LNCAP (cell line): ENCODE data around the gene MFN1.

Source experiments
- TF ChIP-seq, protein P1 (sequence below): fragments of 450-650 bp; IDR thresholded peaks from 2 replicates; pipeline ENCODE4 v1.5.1; 2017; ENCODE audit warnings: mild to moderate bottlenecking

Gene MFN1

DNA sequence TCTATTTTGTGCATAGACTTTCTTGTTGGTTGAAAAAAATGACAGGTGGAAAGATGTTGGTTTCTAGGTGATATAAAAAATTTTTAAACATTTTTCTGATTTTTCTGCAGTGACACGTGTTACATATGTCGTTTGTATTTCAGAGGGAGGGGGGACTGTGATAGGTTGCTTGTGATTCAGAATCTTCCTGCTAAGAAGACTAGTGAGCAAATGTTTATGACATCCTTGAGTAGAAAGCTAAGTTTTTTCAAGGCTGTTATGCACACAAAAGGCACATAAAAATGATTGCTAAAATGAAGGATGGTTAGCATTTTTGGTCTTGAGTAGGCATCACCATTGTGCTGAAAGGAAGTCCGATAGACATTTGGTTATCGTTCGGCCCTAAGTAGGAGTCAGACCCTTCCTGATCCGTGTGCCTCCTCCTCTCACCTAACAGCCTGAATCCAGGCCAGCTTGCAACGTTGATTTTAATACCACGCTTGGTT, 23.2 kb upstream of the MFN1 start:
- TF ChIP-seq, protein P1, sequence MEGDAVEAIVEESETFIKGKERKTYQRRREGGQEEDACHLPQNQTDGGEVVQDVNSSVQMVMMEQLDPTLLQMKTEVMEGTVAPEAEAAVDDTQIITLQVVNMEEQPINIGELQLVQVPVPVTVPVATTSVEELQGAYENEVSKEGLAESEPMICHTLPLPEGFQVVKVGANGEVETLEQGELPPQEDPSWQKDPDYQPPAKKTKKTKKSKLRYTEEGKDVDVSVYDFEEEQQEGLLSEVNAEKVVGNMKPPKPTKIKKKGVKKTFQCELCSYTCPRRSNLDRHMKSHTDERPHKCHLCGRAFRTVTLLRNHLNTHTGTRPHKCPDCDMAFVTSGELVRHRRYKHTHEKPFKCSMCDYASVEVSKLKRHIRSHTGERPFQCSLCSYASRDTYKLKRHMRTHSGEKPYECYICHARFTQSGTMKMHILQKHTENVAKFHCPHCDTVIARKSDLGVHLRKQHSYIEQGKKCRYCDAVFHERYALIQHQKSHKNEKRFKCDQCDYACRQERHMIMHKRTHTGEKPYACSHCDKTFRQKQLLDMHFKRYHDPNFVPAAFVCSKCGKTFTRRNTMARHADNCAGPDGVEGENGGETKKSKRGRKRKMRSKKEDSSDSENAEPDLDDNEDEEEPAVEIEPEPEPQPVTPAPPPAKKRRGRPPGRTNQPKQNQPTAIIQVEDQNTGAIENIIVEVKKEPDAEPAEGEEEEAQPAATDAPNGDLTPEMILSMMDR, result no peak

DNA sequence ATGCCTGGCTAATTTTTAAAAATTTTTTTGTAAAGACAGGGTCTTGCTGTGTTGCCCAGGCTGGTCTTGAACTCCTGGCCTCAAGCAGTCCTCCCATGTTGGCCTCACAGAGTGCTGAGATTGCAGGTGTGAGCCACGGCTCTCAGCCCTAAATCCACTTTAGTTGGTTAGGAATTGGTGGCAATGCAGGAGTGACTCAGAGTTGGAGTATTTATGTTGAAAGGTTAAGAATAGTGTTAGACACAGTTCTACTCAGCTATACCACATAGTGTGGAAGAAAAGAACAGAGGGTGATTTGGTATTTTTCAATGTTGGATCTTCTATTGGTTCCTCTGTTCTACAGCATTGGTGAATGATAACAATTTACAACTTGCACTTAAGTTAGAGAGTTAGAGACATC, 17.1 kb upstream of the MFN1 start:
- TF ChIP-seq, protein P1, result no peak

DNA sequence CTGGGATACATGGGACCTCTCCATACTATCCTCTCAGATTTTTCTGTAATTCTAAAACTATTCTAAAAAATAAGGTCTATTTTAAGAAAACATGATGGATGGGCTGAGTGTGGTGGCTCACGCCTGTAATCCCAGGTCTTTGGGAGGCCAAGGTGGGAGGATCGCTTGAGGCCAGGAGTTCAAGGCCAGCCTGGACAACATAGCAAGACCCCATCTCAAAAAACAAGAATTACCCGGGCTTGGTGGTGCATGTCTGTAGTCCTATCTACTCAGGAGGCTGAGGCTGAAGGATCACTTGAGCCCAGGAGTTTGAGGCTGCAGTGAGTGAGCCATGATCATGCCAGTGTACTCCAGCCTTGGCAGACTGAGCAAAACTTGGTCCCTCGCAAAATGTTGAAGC, 15.3 kb upstream of the MFN1 start:
- TF ChIP-seq, protein P1, result no peak

DNA sequence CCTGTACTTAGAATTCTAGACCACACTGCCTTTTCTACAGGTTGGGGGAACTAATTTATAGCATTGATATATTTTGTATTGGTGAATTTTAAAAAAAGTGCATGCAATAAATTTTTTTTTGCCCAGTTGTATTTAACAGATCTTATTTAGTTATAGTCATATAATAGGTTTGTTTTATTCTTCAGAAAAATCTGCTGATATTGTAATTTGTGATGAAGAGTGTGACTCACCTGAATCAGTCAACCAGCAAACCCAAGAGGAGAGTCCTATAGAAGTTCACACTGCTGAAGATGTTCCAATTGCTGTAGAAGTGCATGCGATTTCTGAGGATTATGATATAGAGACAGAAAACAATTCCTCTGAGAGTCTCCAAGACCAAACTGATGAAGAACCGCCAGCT, 14.4 kb upstream of the MFN1 start:
- TF ChIP-seq, protein P1, result no peak

DNA sequence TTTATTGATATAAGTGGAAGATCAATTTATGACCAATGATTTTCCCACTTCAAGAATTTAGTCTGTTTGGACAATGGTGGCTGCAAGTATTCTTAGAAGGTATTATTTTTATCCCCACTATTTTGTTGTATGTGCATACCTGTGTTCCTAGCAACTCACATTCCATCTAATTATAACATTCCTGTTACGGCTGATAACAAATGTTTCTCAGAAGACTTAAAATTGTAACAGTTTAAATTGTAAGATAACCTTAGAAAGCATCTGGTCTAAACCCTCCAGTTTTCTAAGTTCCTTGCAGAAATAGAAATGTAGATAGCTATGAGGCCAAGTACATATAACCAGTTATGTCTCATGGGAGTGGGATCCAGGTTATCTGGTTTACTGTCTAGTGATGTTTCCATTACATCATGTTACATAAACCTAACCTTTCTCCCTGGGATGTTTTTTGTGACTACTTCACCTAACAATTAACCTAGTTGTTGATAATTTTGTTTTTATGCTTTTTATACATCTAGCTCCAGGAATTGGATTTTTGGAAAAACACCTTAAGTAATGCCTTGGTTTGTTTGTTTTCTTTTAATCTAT, 11.1 kb upstream of the MFN1 start:
- TF ChIP-seq, protein P1, result no peak

DNA sequence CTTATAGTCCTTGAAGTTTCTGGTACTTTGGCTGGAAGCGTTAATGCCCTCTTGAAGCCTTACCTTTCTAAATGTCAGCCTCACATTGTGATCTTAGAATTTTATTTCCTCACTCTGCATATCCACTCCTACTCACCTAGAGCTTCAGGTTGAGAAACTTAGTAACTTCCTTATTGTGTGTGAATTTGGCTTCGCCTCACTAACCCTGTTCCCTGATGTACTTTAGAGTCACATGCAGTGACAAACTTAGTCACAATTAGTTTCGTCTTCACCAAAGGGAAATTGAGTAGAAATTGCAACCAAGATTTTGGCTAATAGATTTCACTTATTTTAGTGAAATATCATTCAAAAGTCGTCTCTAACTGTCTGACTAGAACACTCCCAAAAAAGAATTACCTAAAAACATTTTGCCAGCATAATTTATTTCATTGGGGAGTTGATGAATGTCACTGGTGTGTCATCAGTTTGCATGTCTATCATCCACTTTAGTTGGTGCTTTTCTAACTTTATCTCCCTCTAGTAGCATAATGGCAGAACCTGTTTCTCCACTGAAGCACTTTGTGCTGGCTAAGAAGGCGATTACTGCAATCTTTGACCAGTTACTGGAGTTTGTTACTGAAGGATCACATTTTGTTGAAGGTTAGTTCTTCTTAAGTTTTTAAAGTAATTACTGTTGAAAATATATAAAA, 960 bp downstream of the MFN1 start:
- TF ChIP-seq, protein P1, result no peak

DNA sequence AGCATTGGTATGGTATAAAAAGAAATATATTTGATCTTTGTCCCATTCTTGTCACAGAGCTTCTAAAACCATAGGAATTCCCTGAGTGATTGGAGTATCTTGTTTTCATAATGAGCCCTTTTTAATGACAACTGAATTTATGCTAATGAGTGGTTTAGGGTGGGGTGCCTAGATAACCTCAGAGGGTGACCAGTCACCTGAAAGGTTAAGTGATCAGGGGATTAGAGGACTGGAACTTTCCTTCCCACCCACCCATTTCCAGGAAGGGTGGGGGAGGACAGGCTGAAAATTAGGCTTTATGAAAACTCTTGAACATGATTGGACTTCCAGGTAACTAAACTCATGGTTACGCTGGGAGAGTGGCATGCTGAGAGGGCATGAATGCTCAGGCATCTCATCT, 8.5 kb downstream of the MFN1 start:
- TF ChIP-seq, protein P1, result no peak

DNA sequence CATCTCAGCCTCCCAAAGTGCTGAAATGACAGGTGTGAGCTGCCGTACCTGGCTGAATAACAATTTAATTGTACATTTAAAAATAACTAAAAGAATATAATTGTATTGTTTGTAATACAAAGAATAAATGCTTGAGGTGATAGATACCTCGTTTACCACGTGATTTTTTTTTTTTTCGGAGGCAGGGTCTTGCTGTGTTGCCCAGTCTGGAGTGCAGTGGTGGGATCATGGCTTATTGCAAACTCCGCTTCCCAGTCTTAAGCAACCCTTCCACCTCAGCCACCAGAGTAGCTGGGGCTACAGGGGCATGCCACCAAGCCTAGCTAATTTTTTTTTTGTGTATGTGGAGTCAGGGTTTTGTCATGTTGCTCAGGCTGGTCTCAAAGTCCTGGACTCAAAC, 15.8 kb downstream of the MFN1 start:
- TF ChIP-seq, protein P1, result no peak
